Left lobe of liver (tissue), 2 donors: ENCODE data around the gene ZNF77. TPM values are rescaled to one million over a fixed set of nuclear protein-coding genes. Genes with fewer than 3 reads are reported as not detected.
A peak's percentile ranks its signal among the peaks of the same experiment; 100 is the strongest.
"Not testable (repeated sequence)": the region's sequence is repeated elsewhere in the genome, so short reads cannot be mapped to it uniquely, and the experiment has no call there.

ENCODE experiments used
- ATAC-seq: fragments of 200-7000 bp; cut with Tn5 transposase; one replicate; pipeline ENCODE4 v1.9.1; 2020; ENCODE audit warnings: mild to moderate bottlenecking, moderate library complexity
- DNase-seq: peaks from one replicate; pipeline ENCODE4 v3.0.0-alpha.2; 2020; ENCODE audit warnings: low spot score
- total RNA-seq: library from RNA; stranded (reverse); gene quantifications from one replicate; pipeline ENCODE4 v1.2.1, GENCODE V29; 2021
- donor health status: DM: no; HTN: no; CAD: no; lungs with moderate emphysema.
- donor health status: DM: no; HTN: yes; CAD: no.

The ZNF77 gene
- total RNA-seq, 1 donor from 2014 or later = 1.4 TPM

DNA sequence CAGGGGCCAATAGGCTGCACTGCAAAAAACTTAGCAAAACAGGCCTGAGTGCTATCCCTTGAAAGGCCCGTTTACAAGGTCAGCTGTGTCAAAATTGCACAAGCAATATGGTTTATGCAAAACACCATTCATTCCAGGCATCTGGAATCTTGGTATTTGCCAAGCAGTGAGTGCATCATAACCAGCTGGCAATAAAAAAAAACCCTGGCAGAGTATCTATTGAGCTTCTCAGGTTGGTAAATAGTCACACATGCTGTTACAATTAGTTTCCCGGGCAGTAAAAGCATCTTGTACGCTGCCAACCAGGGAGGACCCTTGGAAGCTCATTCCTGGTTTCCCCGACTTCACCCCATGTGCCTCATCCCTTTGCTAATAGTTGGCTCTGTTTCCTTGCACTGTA is 21.3 kb downstream of the ZNF77 start:
- DNase-seq (no peak), ATAC-seq (peak; percentile 60)

DNA sequence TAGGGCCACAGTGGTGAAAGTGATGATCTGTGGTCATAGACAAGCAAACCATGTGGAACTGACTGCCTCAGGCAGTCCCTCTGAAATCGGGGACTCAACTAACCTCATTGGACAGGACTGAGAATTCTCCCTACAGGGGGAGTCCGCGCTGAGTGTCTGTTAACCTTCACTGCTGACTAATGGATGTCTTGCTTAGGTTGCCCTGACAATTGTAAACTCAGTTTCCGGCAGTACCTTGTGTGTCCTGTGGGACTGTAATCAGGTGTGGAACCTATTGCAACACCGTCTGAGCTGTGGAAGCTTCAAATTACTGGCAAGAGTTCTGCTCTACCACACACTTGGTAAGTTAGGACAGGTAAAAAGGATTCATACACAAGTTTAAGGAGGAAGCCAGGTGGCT is 21.8 kb downstream of the ZNF77 start:
- peak; percentile 82 for ATAC-seq
- no peak for DNase-seq

DNA sequence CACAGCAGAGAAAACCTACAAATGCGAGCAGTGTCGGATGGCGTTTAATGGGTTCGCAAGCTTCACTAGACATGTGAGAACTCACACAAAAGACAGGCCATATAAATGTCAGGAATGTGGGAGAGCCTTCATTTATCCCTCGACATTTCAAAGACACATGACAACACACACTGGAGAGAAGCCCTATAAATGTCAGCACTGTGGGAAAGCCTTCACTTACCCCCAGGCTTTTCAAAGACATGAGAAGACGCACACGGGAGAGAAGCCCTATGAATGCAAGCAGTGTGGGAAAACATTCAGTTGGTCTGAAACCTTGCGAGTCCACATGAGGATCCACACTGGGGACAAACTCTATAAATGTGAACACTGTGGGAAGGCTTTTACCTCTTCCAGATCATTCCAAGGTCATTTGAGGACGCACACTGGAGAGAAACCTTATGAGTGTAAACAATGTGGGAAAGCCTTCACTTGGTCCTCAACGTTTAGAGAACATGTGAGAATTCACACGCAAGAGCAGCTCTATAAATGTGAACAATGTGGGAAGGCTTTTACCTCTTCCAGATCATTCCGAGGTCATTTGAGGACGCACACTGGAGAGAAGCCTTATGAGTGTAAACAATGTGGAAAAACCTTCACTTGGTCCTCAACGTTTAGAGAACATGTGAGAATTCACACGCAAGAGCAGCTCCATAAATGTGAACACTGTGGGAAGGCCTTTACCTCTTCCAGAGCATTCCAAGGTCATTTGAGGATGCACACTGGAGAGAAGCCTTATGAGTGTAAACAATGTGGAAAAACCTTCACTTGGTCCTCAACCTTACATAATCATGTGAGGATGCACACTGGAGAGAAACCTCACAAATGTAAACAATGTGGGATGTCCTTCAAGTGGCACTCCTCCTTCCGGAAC is 27.2 kb downstream of the ZNF77 start:
- no peak for ATAC-seq
- DNase-seq = no peak

DNA sequence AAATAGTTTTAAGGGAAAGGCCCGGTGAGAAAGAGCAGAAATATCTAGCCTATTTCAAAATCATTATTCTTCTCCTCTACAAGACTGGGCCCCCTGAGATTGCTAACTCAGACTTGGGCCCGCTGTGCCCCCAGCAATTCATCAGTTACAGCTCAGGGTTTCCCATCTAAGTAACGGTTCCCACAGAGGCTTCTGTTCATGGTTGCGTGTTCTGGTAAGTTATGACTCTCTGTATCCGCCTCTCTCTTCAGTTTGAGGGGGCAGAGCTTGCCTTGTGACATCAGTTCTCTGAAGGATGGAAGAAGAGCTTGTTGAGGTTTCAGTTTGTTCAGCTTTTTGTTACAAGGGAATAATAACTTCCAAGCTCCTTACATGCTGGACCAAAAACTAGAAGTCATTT is 32.5 kb downstream of the ZNF77 start:
- no peak for ATAC-seq
- no peak for DNase-seq

DNA sequence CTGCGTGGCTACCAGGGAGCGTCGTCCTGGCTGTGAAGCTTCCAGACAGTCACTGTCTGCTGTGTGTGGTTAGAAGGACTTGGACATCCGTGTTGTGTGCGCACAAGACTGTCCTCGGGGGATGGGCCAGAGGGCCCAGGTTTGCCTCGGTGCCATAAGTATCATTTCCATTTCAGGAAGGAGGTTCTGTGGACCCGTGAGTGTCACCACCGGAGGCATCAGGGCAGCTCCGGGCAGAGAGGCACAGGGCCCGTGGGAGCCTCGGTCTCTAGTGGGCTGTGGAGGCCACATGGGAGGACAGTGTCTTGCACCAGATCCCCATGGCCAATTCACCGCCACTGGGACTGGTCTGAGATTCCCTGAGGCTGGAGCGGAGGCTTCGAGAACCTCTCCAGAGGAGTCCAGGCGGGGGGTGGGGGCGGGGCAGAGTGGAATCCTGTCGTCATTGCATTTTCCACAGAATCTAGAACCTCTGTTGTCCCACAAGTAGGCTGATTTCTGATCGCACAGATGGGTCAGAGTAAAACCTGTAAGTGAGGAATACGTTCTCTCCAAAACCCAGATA is 38.1 kb downstream of the ZNF77 start:
- no peak for DNase-seq

DNA sequence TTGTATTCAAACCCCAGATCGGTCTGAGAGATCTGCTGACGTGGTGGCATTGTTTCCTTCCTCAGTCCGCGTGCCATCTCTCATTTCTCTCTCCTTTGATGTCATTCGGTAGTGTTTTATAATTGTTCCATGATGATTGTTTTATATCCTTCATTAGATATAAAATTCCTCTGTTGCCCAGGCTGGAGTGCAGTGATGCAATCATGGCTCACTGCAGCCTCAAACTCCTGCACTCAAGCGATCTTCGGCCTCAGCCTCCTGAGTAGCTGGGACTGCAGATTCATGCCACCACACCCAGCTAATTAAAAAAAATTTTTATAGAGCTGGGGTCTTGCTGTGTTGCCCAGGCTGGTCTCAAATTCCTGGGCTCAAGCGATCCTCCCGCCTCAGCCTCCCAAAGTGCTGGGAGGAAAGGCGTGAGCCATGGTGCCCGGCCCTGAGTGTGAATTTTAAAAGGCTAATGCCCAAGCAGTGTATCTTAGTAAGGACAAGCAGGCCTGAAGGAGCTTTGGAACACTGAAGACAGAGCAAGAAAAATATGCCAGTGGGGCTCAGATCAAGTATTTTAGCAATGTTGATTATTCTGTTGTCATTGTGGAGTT is 38.8 kb downstream of the ZNF77 start:
- DNase-seq = peak; percentile 23
- no peak for ATAC-seq

More for the DNA sequence above, 38.1 kb downstream of the ZNF77 start:
- ATAC-seq = no peak

DNA sequence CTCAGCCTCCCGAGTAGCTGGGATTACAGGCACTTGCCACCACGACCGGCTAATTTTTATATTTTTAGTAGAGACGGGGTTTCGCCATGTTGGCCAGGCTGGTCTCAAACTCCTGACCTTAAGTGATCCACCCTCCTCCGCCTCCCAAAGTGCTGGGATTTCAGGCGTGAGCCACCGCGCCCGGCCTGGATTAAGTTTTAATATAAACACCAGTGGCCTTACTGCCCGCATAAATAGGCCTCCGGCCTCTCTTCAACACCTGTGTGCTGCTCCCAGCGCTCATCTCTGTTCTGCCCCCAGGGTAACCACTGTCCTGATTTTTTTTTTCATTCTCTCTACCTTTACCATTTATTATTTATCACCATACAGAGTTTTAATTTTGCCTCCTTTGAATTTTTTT is 41.4 kb downstream of the ZNF77 start:
- not testable (repeated sequence) for DNase-seq, ATAC-seq

DNA sequence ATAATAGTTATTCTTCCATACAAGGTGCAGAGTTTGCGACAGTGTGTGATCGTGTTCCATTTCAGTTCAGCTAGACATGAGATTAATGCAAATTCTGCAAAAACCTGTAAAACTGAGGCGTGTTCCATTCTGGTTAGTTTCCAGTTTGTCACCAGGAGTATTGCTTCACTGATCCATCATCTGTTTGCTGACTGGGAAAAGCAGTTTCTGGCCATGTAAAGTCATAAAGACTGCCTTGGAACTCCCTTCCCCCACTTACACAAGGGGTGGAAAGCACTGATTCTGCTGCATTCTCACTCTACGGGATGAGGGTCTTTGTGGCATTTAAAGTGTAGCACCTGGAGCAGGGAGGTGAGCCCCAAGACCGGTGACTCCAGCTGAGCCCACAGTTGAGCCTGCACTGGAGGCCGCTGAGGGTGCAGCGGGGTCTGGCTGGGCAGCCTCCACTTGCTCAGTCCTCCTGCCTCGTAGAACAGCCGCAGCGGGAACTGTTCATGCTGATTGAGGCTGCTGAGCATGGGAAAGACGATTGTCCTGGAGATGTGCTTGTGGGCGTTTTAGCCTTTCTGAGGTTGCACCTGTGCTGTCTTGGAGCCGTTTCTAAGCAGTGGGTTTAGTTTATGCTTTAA is 42.1 kb downstream of the ZNF77 start:
- DNase-seq = peak; percentile 19
- peak; percentile 15 for ATAC-seq

DNA sequence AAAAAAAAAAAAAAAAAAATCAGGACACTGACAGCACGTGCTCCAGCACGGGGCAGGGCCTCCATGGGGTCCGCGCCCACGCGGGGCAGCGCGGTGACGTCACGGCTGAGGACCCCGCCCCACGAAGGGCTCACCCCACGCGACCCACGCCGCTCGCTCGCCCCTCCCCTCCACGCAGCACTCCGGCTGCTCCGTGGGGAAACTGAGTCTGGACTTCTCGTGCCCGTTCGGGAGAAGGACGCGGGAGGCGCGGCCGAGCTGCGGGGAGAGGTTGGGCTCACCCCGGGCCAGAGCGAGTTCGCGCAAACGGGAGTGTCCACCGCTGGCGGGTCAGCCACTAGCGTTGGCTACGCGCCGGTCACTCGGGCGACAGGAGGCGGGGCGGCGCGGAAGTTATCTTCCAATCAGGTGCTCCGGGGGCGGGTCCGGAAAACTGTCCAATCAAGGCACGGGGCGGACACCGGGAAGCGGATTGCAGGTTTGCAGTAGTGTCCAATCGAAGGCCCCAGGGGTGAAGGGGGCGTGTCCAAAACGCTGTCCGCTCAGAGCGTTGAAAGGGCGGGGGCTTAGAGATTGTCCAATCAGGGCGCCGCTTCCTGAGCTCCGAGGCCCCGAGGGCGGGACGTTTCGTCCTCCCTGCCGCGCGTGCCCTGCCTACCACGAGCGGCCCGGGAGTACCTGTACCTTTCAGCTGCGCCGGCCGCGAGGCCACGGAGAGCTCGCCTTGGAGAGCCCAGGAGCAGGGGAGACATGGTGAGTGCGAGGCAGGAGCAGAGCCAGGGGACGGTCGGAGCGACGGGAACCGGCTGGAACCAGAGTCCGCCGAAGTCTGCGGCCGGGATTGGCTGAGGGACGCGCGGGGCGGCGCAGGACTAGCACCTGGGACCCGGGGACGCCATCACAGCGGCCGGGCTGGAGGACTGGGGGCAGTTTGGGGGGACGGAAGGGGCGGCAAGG is 44.2 kb downstream of the ZNF77 start, which contains the start of gene ZNF57:
Gene ZNF57, plus strand, starts transcription at position 633 of the 957 bp plus-strand sequence. Its CDS starts 118 bp downstream, at position 751.
- DNase-seq = peak; percentile 100
- peak; percentile 96 for ATAC-seq

DNA sequence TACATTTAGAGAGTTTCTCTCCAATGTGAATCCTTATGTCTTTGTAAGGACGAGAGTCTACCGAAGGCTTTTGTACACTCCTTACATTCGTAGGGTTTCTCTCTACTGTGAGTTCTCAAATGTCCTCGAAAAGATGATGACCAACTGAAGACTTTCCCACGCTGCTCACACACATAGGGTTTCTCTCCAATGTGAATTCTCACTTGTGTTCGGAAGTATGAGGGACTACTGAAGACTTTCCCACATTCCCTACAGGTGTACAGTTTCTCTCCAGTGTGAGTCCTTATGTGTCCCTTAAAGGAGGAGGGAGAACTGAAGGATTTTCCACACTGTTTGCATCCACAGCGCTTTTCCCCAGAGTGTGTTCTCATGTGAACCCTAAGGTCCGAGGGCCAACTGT is 48.1 kb downstream of the ZNF77 start:
- ATAC-seq = no peak
- no peak for DNase-seq

DNA sequence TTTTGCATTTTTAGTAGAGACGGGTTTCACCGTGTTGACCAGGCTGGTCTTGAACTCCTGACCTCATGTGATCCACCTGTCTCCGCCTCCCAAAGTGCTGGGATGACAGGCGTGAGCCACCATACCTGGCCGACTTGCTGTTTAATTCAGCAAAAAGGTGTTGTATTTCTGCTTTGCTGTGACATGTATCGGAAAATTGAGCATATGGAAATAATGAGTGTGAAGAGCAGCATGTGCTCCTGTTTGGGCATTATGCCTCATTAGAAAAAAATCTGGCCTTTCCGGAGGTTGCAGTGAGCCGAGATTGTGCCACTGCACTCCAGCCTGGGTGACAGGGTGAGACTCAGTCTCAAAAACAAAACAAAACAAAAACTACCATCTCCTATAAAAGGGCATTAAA is 54.2 kb downstream of the ZNF77 start:
- not testable (repeated sequence) for ATAC-seq, DNase-seq

DNA sequence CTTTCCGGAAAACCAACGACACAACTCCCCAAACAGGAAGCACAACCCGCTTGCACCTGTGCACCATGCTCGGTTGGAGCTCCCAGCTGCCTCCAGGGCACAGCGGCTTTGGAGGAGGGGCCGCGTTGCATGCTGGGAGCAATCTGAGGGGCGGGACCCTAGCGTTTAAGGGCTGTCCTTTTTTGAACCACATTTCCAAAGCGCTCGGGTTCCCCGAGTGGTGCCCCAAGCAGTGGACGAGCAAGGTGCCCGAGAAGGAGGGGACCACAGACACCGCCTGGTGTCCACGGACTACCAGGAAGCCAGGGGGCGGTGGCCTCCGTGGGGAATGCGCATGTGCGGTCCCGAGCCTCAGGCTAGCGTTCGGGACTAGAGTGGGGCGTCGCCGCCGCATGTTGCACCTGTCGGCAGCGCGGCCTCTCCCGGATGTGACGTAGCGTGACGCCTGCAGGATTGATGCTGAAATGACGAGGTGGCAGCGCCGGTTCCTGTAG is 56.0 kb downstream of the ZNF77 start:
- ATAC-seq (no peak), DNase-seq (no peak)

DNA sequence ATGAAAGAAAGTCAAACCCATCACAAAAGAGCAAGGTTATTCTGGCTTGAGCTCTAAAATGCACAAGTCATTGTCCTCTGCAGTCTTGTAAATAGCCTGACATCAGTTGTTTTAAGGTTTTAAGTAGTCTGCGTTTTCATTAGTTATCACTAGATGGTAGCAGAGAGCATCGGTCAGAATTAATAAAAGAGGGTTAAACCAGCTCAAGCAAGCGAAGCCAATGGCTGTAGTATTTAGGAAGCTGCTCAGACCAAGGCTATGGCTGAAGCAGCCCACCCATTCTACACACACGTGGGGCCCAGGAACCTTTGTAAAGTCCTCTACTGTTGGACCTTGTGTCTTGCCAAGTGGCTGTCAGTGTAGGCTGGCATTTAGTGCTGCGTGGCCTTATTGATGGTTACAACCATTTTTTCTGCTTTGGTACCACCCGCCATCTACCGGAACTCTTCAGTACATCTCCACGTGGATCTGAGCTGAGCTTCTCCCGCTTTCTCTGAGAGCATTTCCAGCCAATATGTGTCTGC is 57.3 kb downstream of the ZNF77 start:
- ATAC-seq (peak; percentile 97), DNase-seq (no peak)

DNA sequence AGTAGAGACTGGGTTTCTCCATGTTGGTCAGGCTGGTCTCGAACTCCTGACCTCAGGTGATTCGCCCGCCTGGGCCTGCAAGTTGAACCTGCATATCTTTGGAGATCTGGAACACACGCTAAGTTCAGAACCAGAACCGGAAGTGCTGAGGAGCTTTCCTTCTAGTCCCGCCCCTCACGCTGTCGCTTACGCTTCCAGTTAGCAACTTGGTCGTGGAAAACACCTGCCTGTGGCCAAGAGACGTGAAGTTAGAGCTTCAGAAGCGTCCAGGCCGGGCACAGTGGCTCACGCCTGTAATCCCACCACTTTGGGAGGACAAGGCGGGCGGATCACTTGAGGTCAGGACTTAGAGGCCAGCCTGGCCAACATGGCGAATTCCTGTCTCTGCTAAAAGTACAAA is 59.0 kb downstream of the ZNF77 start:
- ATAC-seq = no peak
- no peak for DNase-seq

DNA sequence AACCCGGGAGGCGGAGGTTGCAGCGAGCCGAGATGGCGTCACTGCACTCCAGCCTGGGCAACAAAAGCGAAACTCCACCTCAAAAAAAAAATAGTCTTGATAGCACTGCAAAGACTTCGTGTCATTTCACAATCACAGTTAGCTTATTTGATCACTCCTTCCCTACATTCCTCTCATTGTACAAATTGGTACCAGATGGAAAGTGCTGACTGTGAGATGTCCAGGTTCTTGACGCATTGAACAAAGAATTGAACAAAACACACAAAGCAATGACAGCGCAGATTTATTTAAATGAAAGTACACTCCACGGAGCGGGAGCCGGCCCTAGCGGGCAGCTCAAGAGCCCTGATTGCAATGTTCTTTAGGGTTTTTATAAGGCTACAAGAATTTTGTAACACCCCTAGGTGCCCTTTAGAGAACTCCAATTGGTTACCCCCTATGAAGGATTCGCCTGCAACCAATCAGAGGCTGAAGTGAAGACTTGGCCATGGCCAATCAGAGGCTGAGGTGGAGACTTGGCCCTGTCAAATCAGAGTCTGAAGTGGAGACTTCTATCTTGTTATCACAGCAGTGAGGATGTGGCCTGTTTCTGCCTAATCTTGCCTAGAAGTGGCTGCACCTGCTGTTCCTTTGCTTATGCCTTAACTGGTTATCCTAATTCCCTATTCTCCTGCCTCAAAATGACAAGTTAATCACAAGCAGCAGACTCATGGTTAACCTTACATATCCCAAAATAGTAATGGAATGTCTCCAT is 60.9 kb downstream of the ZNF77 start:
- DNase-seq = no peak
- no peak for ATAC-seq
